ENCODE data around the gene DLGAP5.

DLGAP5 gene

DNA sequence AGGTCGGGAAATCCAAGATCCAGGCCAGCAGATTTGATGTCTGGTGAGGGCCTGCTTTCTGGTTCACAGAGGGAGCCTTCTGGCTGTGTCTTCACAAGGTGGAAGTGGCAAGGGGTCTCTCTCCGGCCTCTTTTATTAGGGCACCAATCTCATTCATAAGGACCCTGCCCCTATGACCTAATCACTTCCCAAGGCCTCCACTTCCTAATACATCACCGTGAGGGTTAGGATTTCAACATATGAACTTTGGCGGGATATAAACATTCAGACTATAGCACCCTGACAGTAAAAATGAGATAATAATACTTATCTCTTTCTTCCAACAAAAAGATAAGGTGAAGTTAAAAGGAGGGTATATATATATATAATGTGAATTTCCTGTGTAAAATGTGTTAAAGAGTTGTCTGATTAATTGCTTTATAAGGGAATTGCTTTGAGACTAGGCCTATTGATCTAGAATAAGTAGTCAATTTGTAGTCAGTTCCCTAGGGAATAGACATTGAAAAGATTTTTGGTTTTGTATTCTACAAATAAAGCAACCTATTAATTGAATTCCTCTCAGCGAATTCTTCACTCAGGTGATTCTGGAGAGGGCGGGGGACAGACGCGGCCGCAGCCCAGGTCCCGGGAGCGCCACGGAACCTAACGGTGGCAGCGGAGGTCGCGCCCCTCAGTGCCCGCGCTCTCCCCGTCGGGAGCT, 62.8 kb downstream of the DLGAP5 start:
- Mint-ChIP-seq H3K4me3 (peak overlapping the region; percentile 61), H3K27ac (no peak overlapping the region), H3K9me3 (no peaks in the 10 kb centered on the region), H3K36me3 (ENCODE audit: low read depth) (no peaks in the 10 kb centered on the region), H3K4me1 (peaks cover 15% of the 10 kb centered on the region), H3K27me3 (peaks cover 34% of the 10 kb centered on the region)
- no peak for DNase-seq
- no peak for ATAC-seq

DNA sequence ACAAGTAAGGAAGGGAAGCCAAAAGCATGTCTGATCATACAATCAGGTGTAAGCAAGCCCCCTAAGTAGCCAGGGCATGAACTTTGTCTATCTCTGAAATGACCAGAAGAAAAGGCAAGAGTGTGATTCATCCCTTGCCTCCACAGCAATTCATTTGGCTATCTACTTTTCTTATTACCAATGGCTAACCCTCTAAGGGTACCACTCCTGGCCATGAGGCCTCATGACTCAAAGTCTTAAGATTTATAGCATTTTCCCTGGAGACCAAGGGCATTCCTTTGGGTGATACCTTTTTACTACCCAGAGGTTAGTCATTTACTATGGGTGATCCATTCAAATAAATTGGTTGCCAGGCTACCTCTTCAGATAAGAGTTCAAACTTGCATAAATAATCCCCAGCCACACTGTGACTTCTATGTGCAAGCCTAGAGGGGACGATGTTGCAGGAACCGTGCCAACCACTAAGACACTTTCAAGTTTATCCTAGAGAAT, 63.9 kb downstream of the DLGAP5 start:
- Mint-ChIP-seq H3K9me3 (no peaks in the 10 kb centered on the region), H3K4me3 (no peak overlapping the region), H3K27ac (no peak overlapping the region), H3K4me1 (peaks cover 15% of the 10 kb centered on the region), H3K36me3 (ENCODE audit: low read depth) (no peaks in the 10 kb centered on the region), H3K27me3 (peaks cover 32% of the 10 kb centered on the region)
- DNase-seq (no peak), ATAC-seq (no peak)

DNA sequence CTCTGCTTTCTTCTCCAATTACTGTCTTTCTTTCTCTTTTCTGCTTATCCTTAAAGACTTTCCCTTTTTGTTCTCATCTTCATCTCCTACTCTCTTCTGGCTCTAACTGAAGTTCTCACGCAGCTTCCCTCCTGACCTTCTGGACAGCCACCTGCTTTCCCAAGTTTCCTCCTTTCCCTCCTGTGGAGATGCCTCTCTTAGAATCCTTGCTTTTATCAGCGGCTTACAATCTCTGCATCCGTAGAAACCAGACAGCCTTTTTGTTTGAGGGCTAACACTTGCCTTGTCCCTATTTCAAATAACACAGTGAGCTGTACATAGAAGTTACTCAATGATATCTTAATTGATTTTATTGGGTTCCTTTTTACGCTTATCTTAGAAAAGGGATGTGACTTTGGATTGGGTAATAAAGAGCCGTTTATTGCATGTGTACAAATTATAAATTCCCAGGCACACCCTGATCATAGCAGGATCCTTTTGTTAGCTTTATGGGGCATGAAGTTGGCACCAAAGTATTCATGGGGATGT, 64.4 kb downstream of the DLGAP5 start:
- H3K9me3 Mint-ChIP-seq: no peaks in the 10 kb centered on the region
- ATAC-seq: no peak
- H3K4me3 Mint-ChIP-seq: no peak overlapping the region
- H3K27ac Mint-ChIP-seq: no peak overlapping the region
- no peak for DNase-seq
- H3K36me3 Mint-ChIP-seq (ENCODE audit: low read depth): no peaks in the 10 kb centered on the region
- H3K4me1 Mint-ChIP-seq: peaks cover 15% of the 10 kb centered on the region
- H3K27me3 Mint-ChIP-seq: peaks cover 32% of the 10 kb centered on the region

DNA sequence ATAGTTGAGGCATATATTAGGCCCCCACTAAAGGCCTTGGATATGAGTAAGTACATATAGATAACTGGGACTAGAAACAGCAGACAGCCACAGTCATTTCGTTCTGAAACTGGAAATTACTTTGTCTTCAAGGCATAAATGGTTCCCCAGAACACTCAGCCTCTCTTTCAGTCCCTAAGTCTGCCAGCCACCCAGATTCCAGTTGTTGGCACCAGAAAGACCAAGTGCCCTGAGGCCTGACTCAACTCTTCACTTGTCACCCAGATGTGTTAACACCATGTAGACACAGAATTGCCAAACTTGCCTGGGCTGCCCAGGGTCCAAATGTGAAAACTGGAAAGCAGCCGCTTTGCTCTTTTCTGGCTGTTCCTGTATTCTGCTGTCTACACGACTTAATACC, 65.4 kb downstream of the DLGAP5 start:
- peaks cover 25% of the 10 kb centered on the region for H3K27me3 Mint-ChIP-seq
- DNase-seq (no peak), ATAC-seq (no peak)
- no peaks in the 10 kb centered on the region for H3K9me3 Mint-ChIP-seq
- no peak overlapping the region for H3K4me3 Mint-ChIP-seq
- no peaks in the 10 kb centered on the region for H3K36me3 Mint-ChIP-seq (ENCODE audit: low read depth)
- no peak overlapping the region for H3K27ac Mint-ChIP-seq
- H3K4me1 Mint-ChIP-seq: peaks cover 15% of the 10 kb centered on the region

DNA sequence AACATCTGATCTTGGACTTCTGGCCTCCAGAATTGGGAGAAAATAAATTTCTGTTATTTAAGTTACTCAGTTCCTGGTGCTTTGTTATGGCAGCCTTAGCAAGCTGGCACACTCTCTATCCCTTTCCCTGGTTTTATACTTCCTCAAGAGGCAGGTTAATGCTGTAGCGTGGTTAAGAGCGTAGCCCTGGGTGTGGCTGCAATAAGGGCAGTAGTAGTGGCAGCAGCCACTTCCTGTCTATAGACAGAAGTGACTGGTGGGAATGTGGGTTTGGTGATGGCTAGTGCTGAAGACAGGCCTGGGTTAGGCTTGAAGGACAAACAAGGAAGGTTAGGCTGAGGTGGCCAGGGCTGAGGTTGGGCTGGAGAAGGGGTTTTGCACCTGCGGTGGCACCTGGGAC, 66.0 kb downstream of the DLGAP5 start:
- no peak overlapping the region for H3K4me3 Mint-ChIP-seq
- H3K9me3 Mint-ChIP-seq: no peaks in the 10 kb centered on the region
- H3K27me3 Mint-ChIP-seq: peaks cover 24% of the 10 kb centered on the region
- H3K36me3 Mint-ChIP-seq (ENCODE audit: low read depth): no peaks in the 10 kb centered on the region
- peaks cover 15% of the 10 kb centered on the region for H3K4me1 Mint-ChIP-seq
- no peak for DNase-seq
- no peak overlapping the region for H3K27ac Mint-ChIP-seq
- ATAC-seq: no peak

DNA sequence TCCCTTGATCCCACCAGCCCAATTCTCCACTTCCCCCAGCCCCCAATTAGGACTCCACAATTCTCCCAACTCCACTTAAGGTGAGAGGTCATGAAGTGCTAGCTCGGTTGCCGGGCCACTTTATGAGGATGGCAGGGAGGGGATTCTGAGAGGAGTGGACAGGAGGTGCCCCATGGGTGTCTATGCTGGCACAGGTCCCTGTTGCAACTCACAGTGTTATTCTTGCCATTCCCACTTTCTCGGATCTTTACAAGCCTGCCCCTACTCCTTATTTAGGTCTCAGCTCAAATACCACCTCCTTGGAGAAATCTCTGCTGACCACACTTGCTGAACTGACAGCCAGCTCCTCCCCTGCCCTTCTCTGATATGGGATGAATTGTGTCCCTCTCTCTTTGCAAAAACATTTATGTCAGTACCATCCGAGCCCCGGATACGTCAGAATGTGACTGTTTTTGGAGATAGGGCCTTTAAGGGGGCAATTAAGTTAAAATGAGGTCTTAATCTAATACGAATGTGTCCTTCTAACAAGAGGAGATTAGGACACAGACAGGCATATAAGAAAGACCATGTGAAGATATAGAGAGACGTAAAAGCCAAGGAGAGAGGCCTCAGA, 66.5 kb downstream of the DLGAP5 start:
- Mint-ChIP-seq H3K27me3 (peaks cover 19% of the 10 kb centered on the region), H3K4me1 (peaks cover 10% of the 10 kb centered on the region), H3K27ac (no peak overlapping the region), H3K36me3 (ENCODE audit: low read depth) (no peaks in the 10 kb centered on the region), H3K4me3 (no peak overlapping the region), H3K9me3 (no peaks in the 10 kb centered on the region)
- no peak for DNase-seq
- ATAC-seq: no peak

DNA sequence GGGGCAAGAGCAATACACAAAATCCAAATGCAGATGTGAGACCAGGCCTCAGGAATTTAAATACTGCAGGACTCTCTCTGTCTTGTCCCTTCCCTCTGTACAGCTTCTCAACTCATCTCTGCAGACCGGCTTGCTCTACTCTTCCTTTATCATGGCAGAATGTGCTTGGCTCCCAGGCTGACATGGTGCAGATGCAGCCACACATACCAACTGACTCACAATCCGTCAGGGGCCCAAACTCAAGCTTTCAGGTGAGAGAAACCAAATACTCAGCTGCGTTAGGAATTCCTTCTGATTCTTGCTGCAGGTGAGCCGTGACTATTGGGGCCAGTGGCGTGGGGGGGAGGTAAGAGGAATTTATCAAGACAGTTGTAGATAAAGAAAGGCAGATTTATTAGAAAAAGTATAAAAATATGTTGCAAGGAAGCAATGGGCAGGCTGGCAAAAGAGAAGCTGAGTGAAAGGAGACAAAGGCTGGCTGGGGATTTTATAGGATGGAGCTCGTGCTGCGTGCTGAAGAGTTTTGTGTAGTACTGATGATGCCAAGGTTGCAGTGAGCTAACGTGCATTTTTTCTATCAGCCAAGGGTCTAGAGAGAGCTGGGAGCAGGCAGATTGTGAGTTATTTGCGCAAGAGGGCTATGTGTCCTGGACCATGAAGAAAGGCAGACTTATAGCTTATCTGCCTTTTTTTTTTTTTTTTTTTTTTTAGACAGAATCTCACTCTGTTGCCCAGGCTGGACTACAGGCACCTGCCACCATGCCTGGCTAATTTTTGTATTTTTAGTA, 67.3 kb downstream of the DLGAP5 start:
- Mint-ChIP-seq H3K36me3 (ENCODE audit: low read depth) (no peaks in the 10 kb centered on the region), H3K27me3 (peaks cover 18% of the 10 kb centered on the region), H3K4me1 (peaks cover 9% of the 10 kb centered on the region), H3K4me3 (no peak overlapping the region), H3K27ac (no peak overlapping the region), H3K9me3 (no peaks in the 10 kb centered on the region)
- ATAC-seq (no peak), DNase-seq (no peak)

DNA sequence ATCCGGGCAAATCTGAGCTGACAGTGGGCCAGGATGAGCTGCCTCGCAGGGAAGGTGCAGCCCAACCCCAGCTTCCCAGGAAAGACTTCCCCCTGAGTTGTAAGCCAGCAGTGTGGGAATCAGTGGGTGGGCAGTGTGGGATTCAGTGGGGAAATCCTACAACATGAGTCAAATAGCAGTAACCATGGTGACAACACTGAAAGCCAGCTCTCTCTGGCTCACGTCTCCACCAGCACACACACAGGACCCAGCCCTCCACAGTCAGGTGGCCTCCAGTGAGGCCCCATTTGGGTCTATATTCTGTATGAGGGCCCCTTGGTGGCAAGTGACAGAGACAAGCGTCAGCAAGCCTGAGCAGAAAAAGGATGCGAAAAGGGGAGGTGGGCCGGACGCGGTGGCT, 68.3 kb downstream of the DLGAP5 start:
- peaks cover 7% of the 10 kb centered on the region for H3K4me1 Mint-ChIP-seq

DNA sequence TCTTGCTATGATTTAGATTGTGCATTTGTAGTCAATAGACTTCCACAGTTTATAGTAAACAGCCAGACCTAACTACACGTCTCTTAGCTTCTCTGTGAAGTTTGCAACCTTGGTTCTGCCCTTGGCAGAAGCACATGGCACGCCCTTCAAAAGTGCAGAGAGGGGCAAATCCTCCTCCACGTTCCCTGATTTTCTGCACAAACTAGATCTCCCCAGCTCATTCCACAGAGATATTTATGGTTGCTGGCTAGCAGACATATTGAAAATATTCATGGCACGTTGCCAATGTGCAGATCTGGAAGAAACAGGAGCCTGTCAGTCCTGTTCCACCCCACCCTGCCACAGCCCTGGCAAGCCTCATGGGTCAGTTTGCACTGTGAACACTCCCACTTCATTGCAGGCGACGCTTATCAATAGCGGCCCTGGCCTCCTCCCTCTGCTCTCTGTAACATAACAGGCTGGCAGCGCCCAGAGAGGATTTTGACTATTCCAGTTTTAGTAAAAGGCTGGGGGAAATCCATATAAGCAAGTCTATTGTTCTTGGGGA, 68.9 kb downstream of the DLGAP5 start:
- H3K27ac Mint-ChIP-seq: no peak overlapping the region
- H3K36me3 Mint-ChIP-seq (ENCODE audit: low read depth): no peaks in the 10 kb centered on the region
- no peaks in the 10 kb centered on the region for H3K9me3 Mint-ChIP-seq
- no peak overlapping the region for H3K4me3 Mint-ChIP-seq
- no peak for DNase-seq
- H3K4me1 Mint-ChIP-seq: peaks cover 9% of the 10 kb centered on the region
- no peak for ATAC-seq
- H3K27me3 Mint-ChIP-seq: peaks cover 8% of the 10 kb centered on the region

More for the DNA sequence above, 68.3 kb downstream of the DLGAP5 start:
- H3K9me3 Mint-ChIP-seq: no peaks in the 10 kb centered on the region
- H3K27me3 Mint-ChIP-seq: peaks cover 11% of the 10 kb centered on the region
- ATAC-seq (no peak), DNase-seq (no peak)
- H3K4me3 Mint-ChIP-seq: no peak overlapping the region
- no peak overlapping the region for H3K27ac Mint-ChIP-seq
- no peaks in the 10 kb centered on the region for H3K36me3 Mint-ChIP-seq (ENCODE audit: low read depth)

DNA sequence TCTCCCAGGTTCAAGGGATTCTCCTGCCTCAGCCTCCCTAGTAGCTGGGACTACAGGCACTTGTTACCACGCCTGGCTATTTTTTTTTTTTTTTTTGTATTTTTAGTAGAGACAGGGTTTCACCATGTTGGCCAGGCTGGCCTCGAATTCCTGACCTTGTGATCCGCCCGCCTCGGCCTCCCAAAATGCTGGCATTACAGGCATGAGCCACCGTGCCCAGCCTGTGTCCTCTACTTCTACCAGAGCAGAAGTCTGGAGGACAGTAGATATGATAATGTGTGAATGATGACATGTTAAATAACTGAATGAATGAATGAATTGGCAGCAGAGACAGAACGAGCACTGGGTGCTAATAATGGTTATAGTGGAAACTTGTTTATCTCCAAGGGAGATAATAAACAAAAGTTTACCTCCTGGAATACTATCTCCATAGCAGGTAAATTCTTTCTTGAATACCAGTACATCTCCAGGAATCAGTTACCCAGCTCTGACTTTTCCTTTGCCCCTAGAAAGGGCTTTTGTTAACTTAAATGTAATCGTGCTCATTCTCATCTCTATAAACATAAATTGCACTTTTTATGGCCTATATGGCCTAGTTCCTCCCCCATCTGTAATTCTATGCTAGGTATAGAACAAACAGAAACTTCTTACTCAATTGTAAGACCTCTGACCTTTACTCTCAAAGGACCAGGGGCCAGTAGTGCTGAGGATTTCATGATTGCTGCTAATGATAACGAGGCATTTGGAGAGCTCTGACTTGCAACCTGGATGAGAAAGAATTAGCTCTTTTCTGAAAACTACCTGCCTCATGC, 69.6 kb downstream of the DLGAP5 start:
- Mint-ChIP-seq H3K4me3 (no peak overlapping the region), H3K36me3 (ENCODE audit: low read depth) (no peaks in the 10 kb centered on the region), H3K4me1 (peaks cover 7% of the 10 kb centered on the region), H3K27me3 (peaks cover 4% of the 10 kb centered on the region), H3K27ac (no peak overlapping the region), H3K9me3 (no peaks in the 10 kb centered on the region)
- DNase-seq (no peak), ATAC-seq (no peak)

DNA sequence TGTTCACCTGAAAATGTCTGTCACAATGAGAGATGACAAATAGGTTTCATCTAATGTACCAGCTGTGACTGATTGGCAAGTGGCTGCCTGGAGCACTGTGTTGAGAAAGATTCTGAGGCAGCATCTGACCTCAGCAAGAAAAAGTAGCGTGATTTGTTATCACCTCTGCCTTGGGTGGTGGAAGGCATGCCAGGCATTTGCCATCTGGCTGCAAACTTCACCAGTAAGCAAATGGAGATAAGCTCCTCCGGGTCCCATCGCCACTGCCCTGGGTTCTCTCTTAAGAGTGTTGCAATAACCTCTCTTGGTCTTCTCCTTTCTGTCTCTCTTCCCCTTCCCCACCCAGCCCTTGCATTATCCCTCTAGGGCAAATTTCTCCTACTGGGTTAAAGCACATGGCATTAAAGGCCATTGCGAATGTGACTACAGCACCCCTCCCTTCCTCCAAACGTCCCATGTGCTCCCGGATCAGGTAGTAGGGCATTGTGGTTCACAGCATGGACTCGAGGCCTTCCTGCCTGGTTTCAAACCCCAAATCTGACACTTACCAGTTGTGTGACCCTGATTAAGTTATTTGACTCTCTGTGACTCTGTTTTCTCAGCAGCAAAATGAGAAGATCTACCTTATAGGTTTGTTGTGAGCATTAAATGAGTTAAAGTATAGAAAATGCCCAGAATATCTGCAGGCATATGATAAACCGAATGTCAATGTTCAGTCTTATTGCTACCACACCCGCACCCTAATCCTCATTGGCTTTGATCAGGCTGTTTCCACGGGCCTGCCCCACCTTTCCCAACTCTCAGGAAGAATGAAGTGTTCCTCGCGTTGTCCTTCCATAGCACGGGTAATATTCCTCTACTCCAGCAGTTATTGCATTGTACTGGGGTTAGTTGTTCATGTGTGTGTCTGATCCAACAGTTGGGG, 70.6 kb downstream of the DLGAP5 start:
- no peak for ATAC-seq
- Mint-ChIP-seq H3K4me1 (peaks cover 6% of the 10 kb centered on the region), H3K27ac (no peak overlapping the region), H3K36me3 (ENCODE audit: low read depth) (no peaks in the 10 kb centered on the region), H3K9me3 (no peaks in the 10 kb centered on the region), H3K4me3 (no peak overlapping the region), H3K27me3 (peaks cover 2% of the 10 kb centered on the region)
- no peak for DNase-seq

DNA sequence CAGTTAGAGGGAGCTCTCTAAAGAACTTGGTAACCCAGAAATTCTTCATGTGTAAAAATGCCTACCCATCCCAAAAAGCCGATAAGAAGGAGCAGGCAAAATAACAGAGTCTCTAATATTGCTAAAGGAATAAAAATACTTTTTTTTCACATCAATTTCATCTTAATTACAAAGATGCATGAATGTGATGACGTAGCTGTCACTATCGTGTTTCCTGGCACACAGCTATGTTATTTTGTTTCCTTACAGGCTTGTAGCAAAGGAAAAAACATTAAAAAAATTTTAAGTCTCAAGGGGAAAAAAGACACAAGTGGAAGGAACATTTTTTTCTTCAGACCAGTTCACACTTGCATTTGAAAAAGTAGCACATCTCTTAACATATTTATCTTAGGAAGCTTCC, 72.6 kb downstream of the DLGAP5 start:
- DNase-seq (no peak), ATAC-seq (no peak)
- Mint-ChIP-seq H3K27ac (no peak overlapping the region), H3K27me3 (no peaks in the 10 kb centered on the region), H3K36me3 (ENCODE audit: low read depth) (no peaks in the 10 kb centered on the region), H3K9me3 (no peaks in the 10 kb centered on the region), H3K4me1 (peaks cover 2% of the 10 kb centered on the region), H3K4me3 (no peak overlapping the region)

DNA sequence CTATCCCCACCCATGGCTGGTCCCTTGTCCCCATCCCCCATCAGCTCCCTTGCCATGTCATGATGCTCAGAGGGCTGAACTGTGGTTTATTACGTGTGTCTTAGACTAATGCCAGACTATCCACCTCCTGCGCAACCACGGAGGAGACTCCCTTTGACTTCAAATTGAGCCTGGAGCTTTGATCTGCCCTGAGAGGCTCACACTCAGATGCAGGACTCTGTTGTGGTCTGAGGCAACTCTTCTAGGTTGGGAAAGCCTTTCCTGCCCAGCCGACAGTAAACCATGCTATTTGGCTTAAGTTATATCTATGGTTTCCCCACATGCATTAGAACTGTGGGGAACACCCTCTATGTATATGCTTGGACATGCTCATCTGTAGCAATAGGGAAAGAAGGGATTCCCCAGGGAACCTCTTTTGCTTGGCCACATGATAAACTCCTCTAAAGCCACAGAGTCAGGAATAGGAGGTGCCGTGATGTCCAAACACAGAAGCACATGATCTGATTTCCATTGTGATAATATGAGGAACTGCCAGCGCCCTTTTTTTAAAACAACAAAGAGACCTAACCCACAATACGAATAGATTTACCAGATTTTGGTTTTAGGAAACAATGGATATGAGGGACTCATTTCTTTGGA, 73.5 kb downstream of the DLGAP5 start:
- DNase-seq (no peak), ATAC-seq (no peak)
- H3K36me3 Mint-ChIP-seq (ENCODE audit: low read depth): no peaks in the 10 kb centered on the region
- H3K27ac Mint-ChIP-seq: no peak overlapping the region
- no peak overlapping the region for H3K4me3 Mint-ChIP-seq
- H3K27me3 Mint-ChIP-seq: no peaks in the 10 kb centered on the region
- peaks cover 2% of the 10 kb centered on the region for H3K4me1 Mint-ChIP-seq
- H3K9me3 Mint-ChIP-seq: no peaks in the 10 kb centered on the region
